GM12891 (cell line): ENCODE measurements around the gene AK3.

Experiments used
- PAX5 ChIP-seq: IDR thresholded peaks from 2 replicates; pipeline ENCODE4 v1.6.1; 2011; ENCODE audit warnings: low read length, moderate library complexity, mild to moderate bottlenecking; ENCODE audit not compliant: insufficient read depth, severe bottlenecking
- POLR2A ChIP-seq: IDR thresholded peaks from 2 replicates; pipeline ENCODE4 v1.6.1; 2011; ENCODE audit warnings: low read depth, low read length, control low read depth
- POLR2AphosphoS5 ChIP-seq: IDR thresholded peaks from 2 replicates; pipeline ENCODE4 v1.6.1; 2011; ENCODE audit warnings: low read depth, low read length, control low read depth
- POU2F2 ChIP-seq: IDR thresholded peaks from 2 replicates; pipeline ENCODE4 v1.6.1; 2011; ENCODE audit warnings: low read depth, mild to moderate bottlenecking, control low read depth, low read length, moderate library complexity
- SPI1 ChIP-seq: IDR thresholded peaks from 2 replicates; pipeline ENCODE4 v1.6.1; 2011; ENCODE audit warnings: low read depth, low read length, control low read depth
- TAF1 ChIP-seq: IDR thresholded peaks from 2 replicates; pipeline ENCODE4 v1.6.1; 2011; ENCODE audit warnings: low read depth, low read length, control low read depth

DNA sequence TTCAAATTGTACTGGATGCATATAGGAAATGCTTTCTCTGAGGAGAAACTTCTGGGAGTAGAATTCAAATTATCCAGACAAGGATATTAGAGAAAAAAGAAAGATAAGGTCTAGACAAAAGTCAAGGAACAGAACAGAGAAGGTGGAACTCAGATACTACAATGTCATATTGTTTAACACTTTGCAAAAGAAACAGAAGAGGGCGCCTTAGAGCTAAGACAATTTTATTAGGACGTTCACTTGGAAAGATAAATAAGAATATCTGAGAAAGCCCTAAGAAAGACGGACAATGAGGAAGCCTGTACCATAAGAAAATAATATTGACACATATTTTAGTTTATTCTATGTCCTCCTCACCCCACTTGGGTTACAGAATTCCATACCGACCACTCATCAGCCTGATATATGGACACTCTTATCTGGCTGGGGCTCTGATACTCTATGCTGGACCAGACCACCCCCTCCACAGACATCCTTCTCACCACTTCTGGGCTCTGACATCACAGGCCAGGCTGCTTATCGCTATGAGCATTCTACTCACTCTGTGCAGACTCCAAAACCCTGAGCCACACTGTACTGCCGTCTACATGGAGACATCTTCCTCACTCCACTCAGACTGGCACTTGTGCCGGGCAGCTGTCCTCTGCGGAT is 9.1 kb upstream of the AK3 start:
- TF ChIP-seq POLR2A (no peak), TAF1 (no peak), POLR2AphosphoS5 (no peak), SPI1 (no peak), PAX5 (no peak), POU2F2 (no peak)
